Activated B cell treated with CpG ODN at 0.5 μM for 24 hours (primary cell): ENCODE results near the gene CXXC5. TPM values are rescaled to one million over a fixed set of nuclear protein-coding genes. Genes with fewer than 3 reads are reported as not detected.
A peak's percentile ranks its signal among the peaks of the same experiment; 100 is the strongest.

ENCODE experiments used
- ATAC-seq: fragments of 200-7000 bp; cut with Tn5 transposase; one replicate; pipeline ENCODE4 v1.10.0; 2021; ENCODE audit warnings: low read depth, mild to moderate bottlenecking, moderate library complexity
- CTCF ChIA-PET: fragments of 350-600 bp; sonication (Branson Sonifier 250); formaldehyde crosslinking; loops from one replicate; lab custom pipeline; 2021; ENCODE audit warnings: antibody characterized with exemption; lab: Charles Lee
- POLR2A ChIA-PET: fragments of 350-600 bp; sonication (Branson Sonifier 250); formaldehyde crosslinking; loops from one replicate; lab custom pipeline; 2021; ENCODE audit warnings: antibody characterized with exemption; lab: Charles Lee
- DNase-seq: peaks from one replicate; pipeline ENCODE4 v3.0.0; 2022
- H3K27ac Mint-ChIP-seq: one replicate; pipeline ENCODE4 v1.8.0; 2020; ENCODE audit warnings: mixed read lengths
- H3K27me3 Mint-ChIP-seq: one replicate; pipeline ENCODE4 v1.8.0; 2021; ENCODE audit warnings: mixed read lengths
- H3K36me3 Mint-ChIP-seq: one replicate; pipeline ENCODE4 v1.8.0; 2021; ENCODE audit warnings: low read depth, mixed read lengths
- H3K4me1 Mint-ChIP-seq: one replicate; pipeline ENCODE4 v1.8.0; 2021; ENCODE audit warnings: mixed read lengths
- H3K4me3 Mint-ChIP-seq: one replicate; pipeline ENCODE4 v1.8.0; 2020; ENCODE audit warnings: mild to moderate bottlenecking, mixed read lengths
- H3K9me3 Mint-ChIP-seq: one replicate; pipeline ENCODE4 v1.8.0; 2020; ENCODE audit warnings: mixed read lengths
- intact Hi-C: fragments of 100-400 bp; cut with micrococcal nuclease; formaldehyde crosslinking; loops from one replicate; pipeline ENCODE4 v1.15.1; 2024
- total RNA-seq: library from RNA; stranded (reverse); gene quantifications from 2 replicates; pipeline ENCODE4 v1.2.3, GENCODE V29; 2022
- TF ChIP-seq, protein P1 (sequence below): fragments of 200-600 bp; IDR thresholded peaks from one replicate; pipeline ENCODE4 v1.8.0; 2022; ENCODE audit warnings: antibody characterized with exemption, mild to moderate bottlenecking

Gene CXXC5
- total RNA-seq, 1 donor from 2014 or later, result 115 TPM

DNA sequence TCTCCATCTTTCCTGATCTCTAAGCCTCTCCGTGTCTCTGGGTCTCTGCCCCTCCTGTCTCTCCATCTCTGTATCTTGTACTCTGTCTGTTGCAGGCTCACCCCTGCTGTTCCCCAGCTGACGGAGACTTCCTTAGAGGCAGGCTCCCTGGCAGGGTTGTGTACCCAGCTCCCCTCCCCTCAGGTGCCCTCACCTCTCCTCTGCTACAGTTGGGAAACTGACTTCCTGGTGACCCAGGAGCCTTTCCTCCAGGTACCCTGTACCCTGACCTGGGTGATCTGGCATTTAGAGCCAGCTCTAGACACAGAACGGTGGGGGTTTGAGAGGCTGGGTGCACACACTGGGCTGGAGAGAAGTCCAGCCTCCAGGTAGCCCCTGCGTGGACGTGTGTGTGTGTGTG lies 37.7 kb downstream of the CXXC5 start:
- peaks cover 75% of the 10 kb centered on the region for H3K4me1 Mint-ChIP-seq
- H3K36me3 Mint-ChIP-seq, result peaks cover 45% of the 10 kb centered on the region
- DNase-seq, result no peak
- H3K4me3 Mint-ChIP-seq, result no peak overlapping the region
- intact Hi-C loops, result no loop called here
- ATAC-seq, result no peak
- ChIA-PET CTCF (interaction anchor here (1.2 to 12.7 kb wide), 4 partner anchors 10 to 80 kb away, joined by 3 to 325 read pairs (median 7); no protein-coding TSS in a partner anchor), POLR2A (interaction anchor here (0.7 to 2.3 kb wide), 5 partner anchors 18 to 36 kb away, joined by 3 to 8 read pairs (median 3); no protein-coding TSS in a partner anchor)
- TF ChIP-seq, protein P1, sequence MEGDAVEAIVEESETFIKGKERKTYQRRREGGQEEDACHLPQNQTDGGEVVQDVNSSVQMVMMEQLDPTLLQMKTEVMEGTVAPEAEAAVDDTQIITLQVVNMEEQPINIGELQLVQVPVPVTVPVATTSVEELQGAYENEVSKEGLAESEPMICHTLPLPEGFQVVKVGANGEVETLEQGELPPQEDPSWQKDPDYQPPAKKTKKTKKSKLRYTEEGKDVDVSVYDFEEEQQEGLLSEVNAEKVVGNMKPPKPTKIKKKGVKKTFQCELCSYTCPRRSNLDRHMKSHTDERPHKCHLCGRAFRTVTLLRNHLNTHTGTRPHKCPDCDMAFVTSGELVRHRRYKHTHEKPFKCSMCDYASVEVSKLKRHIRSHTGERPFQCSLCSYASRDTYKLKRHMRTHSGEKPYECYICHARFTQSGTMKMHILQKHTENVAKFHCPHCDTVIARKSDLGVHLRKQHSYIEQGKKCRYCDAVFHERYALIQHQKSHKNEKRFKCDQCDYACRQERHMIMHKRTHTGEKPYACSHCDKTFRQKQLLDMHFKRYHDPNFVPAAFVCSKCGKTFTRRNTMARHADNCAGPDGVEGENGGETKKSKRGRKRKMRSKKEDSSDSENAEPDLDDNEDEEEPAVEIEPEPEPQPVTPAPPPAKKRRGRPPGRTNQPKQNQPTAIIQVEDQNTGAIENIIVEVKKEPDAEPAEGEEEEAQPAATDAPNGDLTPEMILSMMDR, result no peak
- H3K9me3 Mint-ChIP-seq, result no peaks in the 10 kb centered on the region
- no peaks in the 10 kb centered on the region for H3K27me3 Mint-ChIP-seq
- peak overlapping the region; percentile 55 for H3K27ac Mint-ChIP-seq

DNA sequence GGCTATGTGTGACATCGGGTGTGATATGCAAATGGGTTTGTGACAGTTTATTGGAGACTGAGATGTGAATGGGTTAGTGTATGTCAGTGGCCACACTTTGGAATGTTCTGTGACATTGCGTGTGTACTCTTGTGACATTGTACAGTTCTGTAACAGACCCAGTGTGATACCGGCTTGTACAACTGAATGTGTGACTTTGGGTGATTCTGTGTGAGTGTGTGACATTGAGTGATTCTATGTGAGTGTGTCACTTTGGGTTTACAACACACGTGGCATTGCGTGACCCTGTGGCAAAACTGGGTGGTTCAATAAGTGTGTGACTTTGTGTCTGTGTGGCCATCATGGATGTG lies 38.2 kb downstream of the CXXC5 start:
- intact Hi-C loops, result no loop called here
- TF ChIP-seq, protein P1, result no peak
- H3K4me3 Mint-ChIP-seq, result no peak overlapping the region
- H3K27ac Mint-ChIP-seq, result peak overlapping the region; percentile 55
- H3K36me3 Mint-ChIP-seq, result peaks cover 40% of the 10 kb centered on the region
- ChIA-PET CTCF (interaction anchor here (1.8 to 12.7 kb wide), 2 partner anchors 16 to 51 kb away, joined by 9 to 325 read pairs; no protein-coding TSS in a partner anchor), POLR2A (interaction anchor here (1.0 kb wide), 1 partner anchor 20 kb away, joined by 3 read pairs; no protein-coding TSS in a partner anchor)
- no peaks in the 10 kb centered on the region for H3K27me3 Mint-ChIP-seq
- H3K9me3 Mint-ChIP-seq, result no peaks in the 10 kb centered on the region
- DNase-seq (no peak), ATAC-seq (no peak)
- peaks cover 77% of the 10 kb centered on the region for H3K4me1 Mint-ChIP-seq

DNA sequence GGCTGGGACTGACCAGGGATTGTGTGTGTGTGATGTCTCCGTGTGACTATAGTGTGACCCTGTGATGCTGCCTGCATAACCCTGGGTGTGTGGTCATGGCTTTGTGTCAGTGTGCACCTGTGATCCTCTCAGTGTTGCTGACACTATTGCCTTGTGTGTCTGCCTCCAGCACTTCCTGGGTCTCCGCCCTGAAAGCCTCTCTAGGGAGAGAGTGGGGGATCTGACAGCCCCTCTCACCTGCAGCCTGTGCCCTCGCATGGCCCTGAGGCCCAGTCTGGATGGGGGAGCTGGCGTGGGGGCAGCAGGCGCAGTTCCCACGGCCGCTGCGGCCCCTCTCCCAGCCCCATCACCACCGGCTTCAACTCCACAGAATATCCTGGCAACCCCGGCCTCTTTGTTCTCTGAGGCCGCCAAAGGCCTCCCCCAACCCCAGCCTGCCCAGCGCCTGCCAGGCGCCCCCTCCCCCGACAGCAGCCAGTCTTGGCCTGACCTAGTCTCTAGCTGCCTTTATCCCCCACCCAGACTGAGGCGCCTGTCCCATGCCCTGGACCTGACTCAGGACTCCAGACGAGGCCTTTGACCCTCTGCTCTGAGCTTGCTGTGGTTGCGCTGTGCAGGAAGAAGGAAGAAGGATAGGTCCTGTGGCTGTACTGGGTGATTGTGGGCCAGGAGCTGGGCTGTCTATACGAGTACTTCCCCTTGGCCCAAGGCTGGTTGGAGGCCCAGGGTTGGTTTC lies 38.7 kb downstream of the CXXC5 start:
- Mint-ChIP-seq H3K27ac (peak overlapping the region; percentile 46), H3K27me3 (no peaks in the 10 kb centered on the region), H3K36me3 (peaks cover 35% of the 10 kb centered on the region), H3K9me3 (no peaks in the 10 kb centered on the region), H3K4me1 (peaks cover 77% of the 10 kb centered on the region), H3K4me3 (no peak overlapping the region)
- ChIA-PET POLR2A (interaction anchor here (0.6 to 11.6 kb wide), 3 partner anchors 26 to 132 kb away, joined by 3 to 179 read pairs (median 3); no protein-coding TSS in a partner anchor), CTCF (interaction anchor here (12.7 kb wide), 1 partner anchor 52 kb away, joined by 325 read pairs; no protein-coding TSS in a partner anchor)
- no peak for ATAC-seq
- TF ChIP-seq, protein P1, result no peak
- no peak for DNase-seq
- intact Hi-C loops, result no loop called here

DNA sequence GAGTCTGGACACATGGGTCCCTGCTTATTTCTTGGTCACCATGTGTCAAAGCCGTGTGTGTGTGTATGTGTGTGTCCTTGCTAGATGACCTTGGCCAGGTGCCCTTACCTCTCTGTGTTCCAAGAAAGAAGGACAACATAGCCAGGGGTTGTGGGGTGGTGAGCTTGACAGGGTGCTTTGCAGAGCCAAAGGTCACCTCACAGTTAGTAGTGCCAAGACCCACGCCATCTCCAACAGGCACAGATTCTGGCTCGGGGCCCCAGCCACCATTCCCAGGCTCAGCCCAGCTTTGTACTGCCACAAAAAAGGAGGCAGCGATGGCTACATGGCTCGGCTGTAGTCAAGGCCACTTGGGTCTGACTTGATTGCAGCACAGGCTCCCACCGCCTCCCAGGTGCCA lies 39.5 kb downstream of the CXXC5 start:
- Mint-ChIP-seq H3K4me3 (no peak overlapping the region), H3K27ac (peak overlapping the region; percentile 46), H3K27me3 (no peaks in the 10 kb centered on the region), H3K36me3 (peaks cover 27% of the 10 kb centered on the region), H3K4me1 (peaks cover 73% of the 10 kb centered on the region), H3K9me3 (no peaks in the 10 kb centered on the region)
- ATAC-seq, result no peak
- intact Hi-C loops, result no loop called here
- POLR2A ChIA-PET, result interaction anchor here (0.6 to 11.6 kb wide), 6 partner anchors 27 to 133 kb away, joined by 3 to 179 read pairs (median 4); partner anchors contain the start of gene CXXC5
- TF ChIP-seq, protein P1, result no peak
- CTCF ChIA-PET, result interaction anchor here (12.7 kb wide), 1 partner anchor 52 kb away, joined by 325 read pairs; no protein-coding TSS in a partner anchor
- no peak for DNase-seq

DNA sequence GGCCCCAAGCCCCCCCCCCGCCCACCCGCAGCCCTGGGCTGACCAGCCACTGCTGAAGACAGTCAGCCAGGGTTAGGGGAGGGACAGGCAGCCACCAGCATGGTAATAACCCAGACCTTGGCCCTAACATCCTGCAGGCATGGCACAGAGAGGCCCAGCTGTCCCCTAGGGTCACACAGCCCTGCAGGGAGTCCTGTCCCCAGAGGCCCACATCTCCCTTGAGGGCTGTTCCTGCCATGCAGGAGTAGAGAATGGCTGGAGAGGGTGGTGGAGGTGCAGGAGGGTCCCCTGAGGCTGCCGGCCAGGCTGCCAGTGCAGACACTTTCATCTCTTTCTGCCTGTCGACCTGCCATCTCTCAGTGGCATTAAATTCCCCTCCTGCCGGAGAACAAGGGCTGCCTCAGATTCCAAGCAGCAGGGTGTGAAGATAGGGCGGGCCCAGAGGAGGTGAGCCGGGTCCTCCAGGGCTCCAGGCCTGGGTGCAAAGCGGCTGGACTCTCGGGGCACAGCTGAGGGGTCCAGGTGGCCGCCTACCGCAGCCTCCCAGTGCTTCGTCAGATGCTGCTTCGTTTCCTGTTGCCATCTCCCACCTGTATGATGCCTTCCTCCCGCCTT lies 40.0 kb downstream of the CXXC5 start:
- H3K36me3 Mint-ChIP-seq, result peaks cover 22% of the 10 kb centered on the region
- DNase-seq (no peak), ATAC-seq (no peak)
- CTCF ChIA-PET, result interaction anchor here (2.8 to 12.7 kb wide), 3 partner anchors 17 to 53 kb away, joined by 19 to 325 read pairs (median 20); no protein-coding TSS in a partner anchor
- no peaks in the 10 kb centered on the region for H3K27me3 Mint-ChIP-seq
- peaks cover 68% of the 10 kb centered on the region for H3K4me1 Mint-ChIP-seq
- TF ChIP-seq, protein P1, result no peak
- H3K4me3 Mint-ChIP-seq, result no peak overlapping the region
- H3K27ac Mint-ChIP-seq, result peak overlapping the region; percentile 68
- intact Hi-C loops, result no loop called here
- H3K9me3 Mint-ChIP-seq, result no peaks in the 10 kb centered on the region
- POLR2A ChIA-PET, result interaction anchor here (0.7 to 11.6 kb wide), 10 partner anchors 10 to 74 kb away, joined by 3 to 179 read pairs (median 8); partner anchors contain the start of gene CXXC5
